Measurements from ENCODE around the gene ADM2. TPM values are rescaled to one million over a fixed set of nuclear protein-coding genes. Genes with fewer than 3 reads are reported as not detected.

ADM2 gene
- total RNA-seq, 6 experiments from 2014 or later, result 0.91 to 3.4 (median 1.2) TPM

- Mint-ChIP-seq H3K4me3 (peak overlapping the region; percentile 95), H3K9me3 (no peaks in the 10 kb centered on the region), H3K4me1 (ENCODE audit: low read depth) (peaks cover 12% of the 10 kb centered on the region), H3K27me3 (ENCODE audit: insufficient read depth) (no peaks in the 10 kb centered on the region), H3K36me3 (ENCODE audit: low read depth) (no peaks in the 10 kb centered on the region), H3K27ac (no peak overlapping the region)
- no peak for TF ChIP-seq CTCF (IDR thresholded peaks at IDR 0.05)
- DNase-seq, result no peak
Measured at GRCh38 chr22:50505776-50506610, 24.6 kb downstream of the ADM2 start.

- peaks cover 12% of the 10 kb centered on the region for H3K4me1 Mint-ChIP-seq (ENCODE audit: low read depth)
- no peaks in the 10 kb centered on the region for H3K27me3 Mint-ChIP-seq (ENCODE audit: insufficient read depth)
- H3K36me3 Mint-ChIP-seq (ENCODE audit: low read depth), result no peaks in the 10 kb centered on the region
- H3K27ac Mint-ChIP-seq, result peak overlapping the region; percentile 82
- DNase-seq, result no peak
- peak overlapping the region; percentile 95 for H3K4me3 Mint-ChIP-seq
- TF ChIP-seq CTCF (IDR thresholded peaks at IDR 0.05), result no peak
- no peaks in the 10 kb centered on the region for H3K9me3 Mint-ChIP-seq
Measured at GRCh38 chr22:50506611-50507420, 25.5 kb downstream of the ADM2 start.

DNA sequence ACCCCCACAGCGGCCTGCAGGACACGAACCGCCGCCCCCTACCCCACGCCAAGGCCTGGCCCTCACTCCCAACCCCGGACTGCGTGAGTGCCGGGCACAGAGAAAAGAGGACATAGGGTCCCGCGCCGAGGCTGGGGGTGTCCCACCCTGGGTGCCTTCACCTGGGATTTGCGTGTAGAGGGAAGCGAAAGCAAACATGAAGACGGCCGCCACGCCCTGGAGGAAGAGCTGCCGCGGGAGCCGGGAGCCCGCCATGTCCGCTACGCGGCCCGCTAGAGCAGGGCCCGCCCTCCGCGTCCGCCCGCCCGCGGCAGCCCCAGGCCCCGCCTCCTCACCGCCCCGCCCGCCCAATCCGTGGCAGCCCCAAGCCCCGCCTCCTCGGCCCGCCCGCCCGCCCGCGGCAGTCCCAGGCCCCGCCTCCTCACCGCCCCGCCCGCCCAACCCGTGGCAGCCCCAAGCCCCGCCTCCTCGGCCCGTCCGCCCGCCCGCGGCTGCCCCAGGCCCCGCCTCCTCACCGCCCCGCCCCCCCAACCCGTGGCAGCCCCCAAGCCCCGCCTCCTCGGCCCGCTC is 26.2 kb downstream of the ADM2 start, which contains the start of gene LMF2:
TSS of gene LMF2 (minus strand) at position 282 of the 570 bp plus-strand sequence. CDS start at position 255, 27 bp downstream.
- no peak for TF ChIP-seq CTCF (IDR thresholded peaks at IDR 0.05)
- Mint-ChIP-seq H3K9me3 (no peaks in the 10 kb centered on the region), H3K27me3 (ENCODE audit: insufficient read depth) (no peaks in the 10 kb centered on the region), H3K36me3 (ENCODE audit: low read depth) (no peaks in the 10 kb centered on the region), H3K4me1 (ENCODE audit: low read depth) (peaks cover 12% of the 10 kb centered on the region), H3K4me3 (peak within 1 kb of the TSS; percentile 95), H3K27ac (peak within 1 kb of the TSS; percentile 83)
- peak; percentile 72 for DNase-seq

DNA sequence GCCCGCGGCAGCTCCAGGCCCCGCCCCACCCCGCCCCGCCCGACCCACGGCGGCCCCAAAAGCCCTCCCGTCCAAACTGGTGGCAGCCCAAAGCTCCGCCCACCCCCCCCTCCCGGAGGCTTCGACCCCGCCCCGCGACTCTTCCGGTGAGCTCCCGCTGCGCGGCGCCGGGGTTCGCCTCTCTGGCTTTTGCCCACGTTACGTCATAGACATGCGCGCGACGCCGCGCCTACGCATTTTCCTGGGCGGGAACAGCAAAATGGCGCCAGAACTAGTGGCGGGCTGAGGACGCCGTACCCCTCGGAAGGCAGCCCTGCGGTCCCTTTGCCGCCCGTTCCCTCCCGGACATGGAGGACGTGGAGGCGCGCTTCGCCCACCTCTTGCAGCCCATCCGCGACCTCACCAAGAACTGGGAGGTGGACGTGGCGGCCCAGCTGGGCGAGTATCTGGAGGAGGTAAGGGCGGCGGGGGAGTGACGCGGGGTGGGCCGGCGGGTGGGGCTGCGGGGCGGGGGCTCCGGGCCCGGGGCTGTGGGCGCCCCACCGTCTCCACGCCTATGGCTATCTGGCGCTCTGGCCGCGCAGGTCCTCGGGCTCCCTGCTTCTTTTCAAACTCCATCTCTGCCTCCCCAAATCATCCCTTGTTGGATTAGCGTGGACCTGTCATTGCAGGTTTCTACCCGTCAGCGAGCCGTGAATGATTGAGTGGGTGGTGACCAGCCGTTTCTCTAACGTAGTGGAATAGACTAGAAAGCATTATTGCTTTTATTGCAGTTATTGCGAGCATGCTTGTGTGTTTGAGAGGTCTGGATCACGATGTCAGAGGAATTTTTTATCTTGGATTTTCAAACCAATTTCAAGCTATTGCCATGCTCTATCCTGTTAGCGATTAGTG is 26.9 kb downstream of the ADM2 start, which contains the start of gene NCAPH2:
TSS of gene NCAPH2 (plus strand) at position 234 of the 894 bp plus-strand sequence. CDS start at position 348, 114 bp downstream.
- Mint-ChIP-seq H3K4me3 (peak within 1 kb of the TSS; percentile 95), H3K27me3 (ENCODE audit: insufficient read depth) (no peaks in the 10 kb centered on the region), H3K27ac (peak within 1 kb of the TSS; percentile 83), H3K4me1 (ENCODE audit: low read depth) (peaks cover 12% of the 10 kb centered on the region), H3K9me3 (no peaks in the 10 kb centered on the region), H3K36me3 (ENCODE audit: low read depth) (no peaks in the 10 kb centered on the region)
- peak; percentile 91 for DNase-seq
- TF ChIP-seq CTCF (IDR thresholded peaks at IDR 0.05), result no peak
